ENCODE measurements around the gene TPH2. TPM values are rescaled to one million over a fixed set of nuclear protein-coding genes. Genes with fewer than 3 reads are reported as not detected.

Gene TPH2
- total and polyA plus RNA-seq, 2 of the 13 experiments (the other 11 are each of a cell fraction or from before 2014, with no cell fraction given) = not detected

DNA sequence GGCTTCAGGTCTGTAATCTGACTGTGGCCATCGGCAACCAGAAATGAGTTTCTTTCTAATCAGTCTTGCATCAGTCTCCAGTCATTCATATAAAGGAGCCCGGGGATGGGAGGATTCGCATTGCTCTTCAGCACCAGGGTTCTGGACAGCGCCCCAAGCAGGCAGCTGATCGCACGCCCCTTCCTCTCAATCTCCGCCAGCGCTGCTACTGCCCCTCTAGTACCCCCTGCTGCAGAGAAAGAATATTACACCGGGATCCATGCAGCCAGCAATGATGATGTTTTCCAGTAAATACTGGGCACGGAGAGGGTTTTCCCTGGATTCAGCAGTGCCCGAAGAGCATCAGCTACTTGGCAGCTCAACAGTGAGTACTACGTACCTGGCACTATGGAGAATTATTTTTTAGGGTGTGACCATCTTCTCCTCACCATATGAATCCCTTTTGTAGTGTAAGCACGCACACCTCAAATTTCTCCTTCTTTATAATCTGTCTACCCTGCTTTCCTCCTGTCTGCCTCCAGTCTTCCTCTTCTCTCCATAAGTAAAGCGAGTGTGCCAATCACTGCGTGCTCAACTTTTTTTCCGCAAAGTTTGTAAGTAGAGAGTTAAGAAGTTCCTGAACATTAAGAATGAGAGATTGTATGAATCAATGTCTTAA lies at the start of gene TPH2 (continued):
- TF ChIP-seq, protein P1, sequence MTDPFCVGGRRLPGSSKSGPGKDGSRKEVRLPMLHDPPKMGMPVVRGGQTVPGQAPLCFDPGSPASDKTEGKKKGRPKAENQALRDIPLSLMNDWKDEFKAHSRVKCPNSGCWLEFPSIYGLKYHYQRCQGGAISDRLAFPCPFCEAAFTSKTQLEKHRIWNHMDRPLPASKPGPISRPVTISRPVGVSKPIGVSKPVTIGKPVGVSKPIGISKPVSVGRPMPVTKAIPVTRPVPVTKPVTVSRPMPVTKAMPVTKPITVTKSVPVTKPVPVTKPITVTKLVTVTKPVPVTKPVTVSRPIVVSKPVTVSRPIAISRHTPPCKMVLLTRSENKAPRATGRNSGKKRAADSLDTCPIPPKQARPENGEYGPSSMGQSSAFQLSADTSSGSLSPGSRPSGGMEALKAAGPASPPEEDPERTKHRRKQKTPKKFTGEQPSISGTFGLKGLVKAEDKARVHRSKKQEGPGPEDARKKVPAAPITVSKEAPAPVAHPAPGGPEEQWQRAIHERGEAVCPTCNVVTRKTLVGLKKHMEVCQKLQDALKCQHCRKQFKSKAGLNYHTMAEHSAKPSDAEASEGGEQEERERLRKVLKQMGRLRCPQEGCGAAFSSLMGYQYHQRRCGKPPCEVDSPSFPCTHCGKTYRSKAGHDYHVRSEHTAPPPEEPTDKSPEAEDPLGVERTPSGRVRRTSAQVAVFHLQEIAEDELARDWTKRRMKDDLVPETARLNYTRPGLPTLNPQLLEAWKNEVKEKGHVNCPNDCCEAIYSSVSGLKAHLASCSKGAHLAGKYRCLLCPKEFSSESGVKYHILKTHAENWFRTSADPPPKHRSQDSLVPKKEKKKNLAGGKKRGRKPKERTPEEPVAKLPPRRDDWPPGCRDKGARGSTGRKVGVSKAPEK (CRISPR knock-in tag; IDR thresholded peaks at IDR 0.05; ENCODE audit: borderline replicate concordance) = no peak
- no peak for TF ChIP-seq GATA4 (IDR thresholded peaks at IDR 0.05; ENCODE audit: borderline replicate concordance, low read depth)
- TF ChIP-seq ZNF33A (CRISPR knock-in tag; IDR thresholded peaks at IDR 0.05; ENCODE audit: borderline replicate concordance) = no peak
- TF ChIP-seq POLR2A (IDR thresholded peaks at IDR 0.05; ENCODE audit: insufficient read depth in 1 of 2, low read depth in 2 of 2, low read length in 2 of 2) = no peak
- TF ChIP-seq ZNF253 (CRISPR knock-in tag; IDR thresholded peaks at IDR 0.05; ENCODE audit: borderline replicate concordance) = no peak
- no peak for TF ChIP-seq ZNF484 (CRISPR knock-in tag; IDR thresholded peaks at IDR 0.05; ENCODE audit: borderline replicate concordance, low read depth)
- 0 out of 2 replicates have a peak, but pooled peaks have one; percentile 37 for TF ChIP-seq ZNF616 (CRISPR knock-in tag; IDR thresholded peaks at IDR 0.05; ENCODE audit: low read depth)
- peak; percentile 96; the same call in 1 of the 2 replicates for TF ChIP-seq ZFP37 (CRISPR knock-in tag; IDR thresholded peaks at IDR 0.05; ENCODE audit: borderline replicate concordance)
- no peak for TF ChIP-seq RAD51 (IDR thresholded peaks at IDR 0.05; ENCODE audit: borderline replicate concordance)
- 0 out of 2 replicates have a peak, but pooled peaks have one; percentile 50 for TF ChIP-seq DNMT1 (CRISPR knock-in tag; IDR thresholded peaks at IDR 0.05)
- 0 out of 2 replicates have a peak, but pooled peaks have one; percentile 53 for TF ChIP-seq HOXD1 (CRISPR knock-in tag; IDR thresholded peaks at IDR 0.05)
- TF ChIP-seq ZZZ3 (CRISPR knock-in tag; IDR thresholded peaks at IDR 0.05; ENCODE audit: borderline replicate concordance) = no peak
- TF ChIP-seq TSC22D2 (CRISPR knock-in tag; IDR thresholded peaks at IDR 0.05; ENCODE audit: borderline replicate concordance) = peak; percentile 96; the same call in 1 of the 2 replicates
- TF ChIP-seq YEATS4 (CRISPR knock-in tag; IDR thresholded peaks at IDR 0.05; ENCODE audit: borderline replicate concordance) = peak; percentile 33; the same call in 1 of the 2 replicates
- TF ChIP-seq THAP7 (CRISPR knock-in tag; IDR thresholded peaks at IDR 0.05) = 0 out of 2 replicates have a peak, but pooled peaks have one; percentile 42
- peak; percentile 85 for TF ChIP-seq ZBTB25 (CRISPR knock-in tag; IDR thresholded peaks at IDR 0.05)
- TF ChIP-seq RBM39 (IDR thresholded peaks at IDR 0.05; ENCODE audit: low read depth, low read length, poor library complexity, severe bottlenecking) = no peak
- no peak for TF ChIP-seq GLI4 (CRISPR knock-in tag; IDR thresholded peaks at IDR 0.05; ENCODE audit: borderline replicate concordance)
- no peak for TF ChIP-seq RFX1 (IDR thresholded peaks at IDR 0.05)
- peak; percentile 81; the same call in 1 of the 2 replicates for TF ChIP-seq TOPORS (CRISPR knock-in tag; IDR thresholded peaks at IDR 0.05)
- peak; percentile 92 for TF ChIP-seq TGIF2 (CRISPR knock-in tag; IDR thresholded peaks at IDR 0.05)
- TF ChIP-seq PRPF4 (IDR thresholded peaks at IDR 0.05; ENCODE audit: low read depth, low read length, poor library complexity, severe bottlenecking) = no peak
- TF ChIP-seq, protein P2, sequence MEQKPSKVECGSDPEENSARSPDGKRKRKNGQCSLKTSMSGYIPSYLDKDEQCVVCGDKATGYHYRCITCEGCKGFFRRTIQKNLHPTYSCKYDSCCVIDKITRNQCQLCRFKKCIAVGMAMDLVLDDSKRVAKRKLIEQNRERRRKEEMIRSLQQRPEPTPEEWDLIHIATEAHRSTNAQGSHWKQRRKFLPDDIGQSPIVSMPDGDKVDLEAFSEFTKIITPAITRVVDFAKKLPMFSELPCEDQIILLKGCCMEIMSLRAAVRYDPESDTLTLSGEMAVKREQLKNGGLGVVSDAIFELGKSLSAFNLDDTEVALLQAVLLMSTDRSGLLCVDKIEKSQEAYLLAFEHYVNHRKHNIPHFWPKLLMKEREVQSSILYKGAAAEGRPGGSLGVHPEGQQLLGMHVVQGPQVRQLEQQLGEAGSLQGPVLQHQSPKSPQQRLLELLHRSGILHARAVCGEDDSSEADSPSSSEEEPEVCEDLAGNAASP (CRISPR knock-in tag; IDR thresholded peaks at IDR 0.05; ENCODE audit: borderline replicate concordance) = peak; percentile 83
- TF ChIP-seq CENPX (CRISPR knock-in tag; IDR thresholded peaks at IDR 0.05) = no peak
- TF ChIP-seq XRCC5 (optimal IDR thresholded peaks at IDR 0.05; ENCODE audit: low read length) = peak; percentile 86

All from HepG2 (cell line).